GM12892 (cell line): Measurements from ENCODE around the gene ARHGAP32.

ENCODE experiments used
- POLR2A ChIP-seq: IDR thresholded peaks from 2 replicates; pipeline ENCODE4 v1.6.1; 2011; ENCODE audit warnings: low read depth, low read length, control low read depth
- POLR2AphosphoS5 ChIP-seq: IDR thresholded peaks from 2 replicates; pipeline ENCODE4 v1.6.1; 2011; ENCODE audit warnings: low read depth, low read length, control low read depth

DNA sequence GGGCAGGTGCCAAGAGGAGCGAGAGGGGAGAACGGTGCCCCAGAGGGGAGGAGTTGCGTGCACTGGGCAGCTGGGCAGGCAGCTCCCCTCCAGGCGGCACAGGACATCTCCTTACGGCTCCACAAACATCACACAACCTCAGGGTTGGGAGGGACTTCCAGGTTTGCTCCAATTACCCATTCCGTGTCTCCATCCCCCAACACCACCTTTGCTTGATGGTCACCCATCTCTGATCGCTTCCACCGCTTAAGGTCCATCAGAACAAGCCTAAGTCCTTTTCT lies 235.0 kb downstream of the ARHGAP32 start:
- TF ChIP-seq POLR2A: no peak
- TF ChIP-seq POLR2AphosphoS5: no peak
